Stimulated activated CD4-positive, alpha-beta T cell treated with anti-CD3 and anti-CD28 coated beads, Interleukin-12 subunit alpha, Interleukin-12 subunit beta, amount 100 ng/mL, for 24 hours (primary cell): ENCODE results near the gene KCNMA1.

ENCODE experiments used
- DNase-seq, 2 experiments: peaks; one replicate each; pipeline ENCODE4 v3.0.0-alpha.2; 2020; ENCODE audit warnings: low read depth in 2 of 2

The KCNMA1 gene

GRCh38 chr10:77333610-77334340 is 303.8 kb downstream of the KCNMA1 start:
- no peak for DNase-seq

DNA sequence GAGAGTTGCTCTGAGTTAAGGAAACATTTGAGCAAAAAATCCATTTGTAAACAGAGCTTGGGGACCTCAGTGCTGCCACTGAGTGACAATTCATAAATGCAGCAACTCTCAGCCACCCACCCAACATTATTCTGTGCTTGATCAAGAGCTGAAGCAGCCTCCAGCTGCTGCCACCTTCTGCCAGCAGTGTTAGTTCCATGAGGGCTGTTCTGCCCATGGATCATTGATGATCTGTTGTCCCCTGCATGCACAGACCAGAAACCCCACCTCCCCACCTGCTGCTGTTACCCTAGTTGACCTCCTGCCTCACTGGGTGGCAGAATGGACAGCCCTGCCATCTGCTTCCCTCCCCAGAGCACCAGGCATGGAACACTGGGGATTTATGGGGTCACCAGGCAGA is 305.4 kb downstream of the KCNMA1 start:
- no peak for DNase-seq

GRCh38 chr10:77328272-77328816 is 309.3 kb downstream of the KCNMA1 start:
- DNase-seq, result no peak

GRCh38 chr10:77325233-77325537 is 312.4 kb downstream of the KCNMA1 start:
- no peak for DNase-seq

DNA sequence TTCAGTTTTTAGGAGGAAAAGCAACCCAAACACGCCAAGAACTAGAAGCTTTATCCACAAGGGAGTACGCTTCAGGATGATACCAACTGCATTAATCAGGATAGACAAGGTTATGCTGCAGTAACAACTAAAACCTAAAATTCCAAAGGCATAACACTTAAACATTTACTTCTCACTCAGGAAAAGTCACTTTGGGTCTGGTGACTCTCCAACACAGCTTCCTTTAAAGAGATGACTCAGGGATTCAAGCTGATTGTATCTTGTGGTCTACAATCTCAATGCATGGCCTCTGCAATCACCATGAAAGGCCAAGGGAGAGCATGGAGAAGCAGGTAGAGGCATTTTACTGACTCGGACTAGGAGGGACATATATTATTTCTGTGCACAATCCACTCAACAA is 315.8 kb downstream of the KCNMA1 start:
- DNase-seq, result no peak

- no peak for DNase-seq
Observed at GRCh38 chr10:77320971-77321471, 316.6 kb downstream of the KCNMA1 start.

DNA sequence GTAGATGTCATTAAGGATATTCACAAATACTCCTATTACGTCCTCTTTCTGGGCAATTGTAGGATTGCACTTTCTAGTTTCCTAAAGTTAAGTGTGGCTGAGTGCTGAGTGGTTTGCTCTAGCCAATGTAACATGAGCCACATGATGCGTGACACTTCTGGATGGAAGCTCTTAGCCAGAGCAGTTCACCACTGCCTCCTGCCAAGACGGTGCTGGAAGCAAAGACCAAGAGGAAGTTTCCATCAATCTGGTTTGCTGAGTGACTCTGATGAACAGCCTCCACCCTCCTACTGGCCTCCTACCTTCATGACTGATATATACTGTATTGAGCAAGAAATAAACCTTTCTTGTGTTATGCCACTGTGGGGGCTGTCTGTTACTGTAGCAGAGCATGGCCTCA is 318.1 kb downstream of the KCNMA1 start:
- no peak for DNase-seq

GRCh38 chr10:77318739-77319138 is 318.9 kb downstream of the KCNMA1 start:
- no peak for DNase-seq

- DNase-seq, result no peak
Observed at GRCh38 chr10:77317221-77317620, 320.4 kb downstream of the KCNMA1 start.

DNA sequence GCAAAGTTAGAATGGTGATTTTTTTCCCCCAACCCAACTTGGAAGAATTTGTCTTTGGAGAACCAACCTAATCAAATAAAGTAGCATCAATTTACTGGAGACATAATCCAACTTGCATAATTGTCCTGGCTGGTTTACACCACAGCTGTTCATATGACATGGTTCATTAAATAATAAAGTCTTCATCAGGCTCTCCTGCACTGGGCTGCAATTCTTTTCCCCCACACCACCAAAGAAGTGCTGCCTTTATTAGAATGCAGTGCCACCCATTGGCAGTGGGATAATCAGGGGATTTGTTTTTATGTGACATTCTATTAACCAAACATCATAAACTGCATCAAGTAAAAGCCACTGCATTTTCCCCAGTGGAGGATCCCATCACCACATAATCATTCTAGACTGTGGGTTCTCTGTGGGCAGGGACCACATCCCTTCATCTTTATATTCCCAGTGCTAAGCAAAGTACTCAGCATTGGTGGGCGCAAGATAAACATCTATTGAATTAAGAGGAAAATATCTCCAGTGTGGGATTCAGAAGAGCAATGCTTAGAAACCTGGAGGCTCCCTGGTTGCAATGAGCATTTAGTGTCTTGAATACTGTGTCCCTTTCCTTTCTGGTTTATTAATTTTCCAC is 322.0 kb downstream of the KCNMA1 start:
- no peak for DNase-seq

GRCh38 chr10:77313066-77313750 is 324.4 kb downstream of the KCNMA1 start:
- no peak for DNase-seq

- DNase-seq, result no peak
Observed at GRCh38 chr10:77311186-77311585, 326.4 kb downstream of the KCNMA1 start.

GRCh38 chr10:77310288-77310840 is 327.2 kb downstream of the KCNMA1 start:
- no peak for DNase-seq

- no peak for DNase-seq
Observed at GRCh38 chr10:77309509-77309908, 328.1 kb downstream of the KCNMA1 start.

DNA sequence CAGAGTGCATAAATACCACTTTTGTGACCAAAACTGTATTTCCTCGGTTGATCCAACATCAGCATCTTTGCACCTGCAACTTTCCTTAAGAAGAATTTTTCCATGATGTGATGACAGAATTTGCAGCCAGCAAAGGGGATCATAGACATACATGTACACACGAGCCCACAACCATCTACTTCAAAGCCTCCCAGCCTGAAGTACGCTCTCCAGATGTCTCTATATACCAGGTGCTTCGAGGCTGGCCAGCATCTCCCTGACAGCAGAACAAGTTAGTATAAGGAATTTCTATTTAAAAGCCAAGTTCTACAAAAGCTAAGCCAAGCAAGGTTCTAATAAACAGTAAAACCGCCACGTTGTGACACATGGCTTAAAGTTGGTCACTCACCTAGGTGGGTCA is 328.5 kb downstream of the KCNMA1 start:
- no peak for DNase-seq

DNA sequence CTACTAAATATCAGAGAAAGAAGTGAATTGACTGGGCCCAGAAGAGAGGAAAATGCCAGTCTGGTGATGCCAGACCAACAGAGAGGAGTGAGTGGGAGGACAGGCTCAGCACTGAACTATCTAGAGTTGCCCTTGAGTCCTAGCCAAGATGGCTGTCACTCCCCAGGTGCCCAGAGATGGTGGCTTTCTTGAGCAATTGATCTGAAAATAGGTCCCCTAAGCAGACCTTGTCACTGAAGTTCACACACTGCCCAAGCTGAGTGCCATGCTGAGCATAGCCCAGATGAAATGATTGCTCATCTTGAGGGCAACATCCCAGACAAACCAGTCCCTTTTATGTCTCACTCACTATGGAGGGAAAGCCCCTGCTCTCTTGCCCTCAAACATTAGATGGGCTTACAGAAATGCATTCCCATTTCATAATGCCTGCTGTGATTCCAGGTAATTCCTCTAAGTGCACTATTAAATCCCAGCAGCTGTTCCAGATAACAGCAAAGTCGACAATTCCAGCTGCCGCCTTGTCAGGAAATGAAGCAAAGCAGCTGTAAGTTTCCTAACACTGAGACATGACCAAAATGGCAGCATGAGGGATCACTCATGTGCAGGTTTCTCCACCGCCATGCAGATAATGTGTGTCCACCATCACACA is 329.4 kb downstream of the KCNMA1 start:
- no peak for DNase-seq

- no peak for DNase-seq
Observed at GRCh38 chr10:77306666-77307065, 330.9 kb downstream of the KCNMA1 start.

GRCh38 chr10:77305650-77306632 is 331.7 kb downstream of the KCNMA1 start:
- DNase-seq, result no peak

DNA sequence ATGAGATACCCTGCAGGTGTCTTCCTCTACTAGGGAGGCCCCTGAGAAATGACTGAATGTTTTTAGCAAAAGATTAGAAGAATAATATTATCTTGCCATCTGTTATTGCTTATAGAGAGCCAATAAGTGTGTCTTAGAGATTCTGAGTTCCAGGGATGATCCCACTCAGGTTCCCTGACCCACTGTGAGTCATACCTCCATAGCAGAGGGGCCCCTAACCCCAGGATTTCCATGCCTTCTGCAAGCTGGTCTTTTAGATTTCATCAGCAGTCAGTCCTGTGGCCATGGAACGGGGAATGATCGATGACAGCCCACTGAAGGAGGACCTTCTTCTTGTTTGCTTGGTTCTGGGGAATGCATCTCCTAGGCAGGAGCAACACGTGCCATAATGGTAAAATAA is 333.4 kb downstream of the KCNMA1 start:
- no peak for DNase-seq

- no peak for DNase-seq
Observed at GRCh38 chr10:77301305-77301730, 336.3 kb downstream of the KCNMA1 start.
